Lower leg skin (tissue), 4 donors: ENCODE data around the gene PCMT1. TPM values are rescaled to one million over a fixed set of nuclear protein-coding genes. Genes with fewer than 3 reads are reported as not detected.

Experiments used
- DNase-seq, 2 donors: peaks; one replicate each; pipeline ENCODE4 v3.0.0-alpha.2; 2019; ENCODE audit warnings: low spot score in 2 of 2
- H3K4me3 ChIP-seq: fragments of 200-600 bp; sonication (generic); 2 replicates; pipeline ENCODE4 v1.5.1; 2017; ENCODE audit warnings: mild to moderate bottlenecking, low read depth; ENCODE audit not compliant: poor library complexity, severe bottlenecking
- CTCF ChIP-seq, 3 donors: fragments of 450-650 bp; IDR thresholded peaks; one replicate each; pipeline ENCODE4 v1.5.1; 2016; ENCODE audit warnings: antibody characterized with exemption in 3 of 3, mild to moderate bottlenecking in 3 of 3, moderate library complexity in 2 of 3
- POLR2A ChIP-seq, 2 donors: fragments of 450-650 bp; IDR thresholded peaks; one replicate each; pipeline ENCODE4 v1.6.1; 2016 to 2017; ENCODE audit warnings: antibody characterized with exemption in 2 of 2, mild to moderate bottlenecking in 1 of 2, moderate library complexity in 1 of 2
- WGBS, 2 donors: methylation state at CpG; one replicate each; pipeline ENCODE4 v1.1.5; 2018; 5-methylcytosine and 5-hydroxymethylcytosine counted together
- intact Hi-C: fragments of 100-400 bp; cut with DNase I; formaldehyde crosslinking; loops from one replicate; pipeline ENCODE4 v1.15.0; 2023; ENCODE audit warnings: low total_unique reads
- total RNA-seq, 4 donors: library from RNA; depleted of rRNA; stranded (reverse); fragments of >200 nt; gene quantifications; one replicate each; pipeline ENCODE4 v1.1.0, GENCODE V29; 2016

PCMT1 gene
- total RNA-seq, 4 donors from 2014 or later: 68.4 to 93.5 (median 78.3) TPM

GRCh38 chr6:149855040-149855654 lies 105.6 kb downstream of the PCMT1 start:
- no peak for DNase-seq
- intact Hi-C loops: no loop called here
- no peak overlapping the region for H3K4me3 ChIP-seq
- TF ChIP-seq POLR2A (IDR thresholded peaks at IDR 0.05): no peak
- no peak for TF ChIP-seq CTCF (IDR thresholded peaks at IDR 0.05)
- 73 to 74% methylated on average over 5 of the region's 5 CpGs for WGBS, 2 donors

- TF ChIP-seq CTCF (IDR thresholded peaks at IDR 0.05) (no peak), POLR2A (IDR thresholded peaks at IDR 0.05) (no peak)
- H3K4me3 ChIP-seq: no peak overlapping the region
- WGBS, 2 donors: 54 to 55% methylated on average over 2 of the region's 2 CpGs
- intact Hi-C loops: no loop called here
- DNase-seq: no peak
Measured at GRCh38 chr6:149855741-149856140, 106.2 kb downstream of the PCMT1 start.

- 91% methylated on average over 10 of the region's 10 CpGs for WGBS, 2 donors
- TF ChIP-seq CTCF (IDR thresholded peaks at IDR 0.05) (no peak), POLR2A (IDR thresholded peaks at IDR 0.05) (no peak)
- no peak overlapping the region for H3K4me3 ChIP-seq
- no peak for DNase-seq
- intact Hi-C loops: no loop called here
Measured at GRCh38 chr6:149856256-149856994, 106.9 kb downstream of the PCMT1 start.

- intact Hi-C loops: no loop called here
Measured at GRCh38 chr6:149857541-149857940, 108.0 kb downstream of the PCMT1 start.

GRCh38 chr6:149859368-149859767 lies 109.8 kb downstream of the PCMT1 start:
- DNase-seq: no peak
- intact Hi-C loops: no loop called here
- WGBS, 2 donors: 53 to 68% methylated on average over 7 of the region's 7 CpGs

More at GRCh38 chr6:149857541-149857940, 108.0 kb downstream of the PCMT1 start:
- TF ChIP-seq POLR2A (IDR thresholded peaks at IDR 0.05) (no peak), CTCF (IDR thresholded peaks at IDR 0.05) (no peak)
- no peak overlapping the region for H3K4me3 ChIP-seq
- WGBS, 2 donors: 59 to 63% methylated on average over 5 of the region's 5 CpGs
- DNase-seq: no peak

More at GRCh38 chr6:149859368-149859767, 109.8 kb downstream of the PCMT1 start:
- H3K4me3 ChIP-seq: no peak overlapping the region
- TF ChIP-seq POLR2A (IDR thresholded peaks at IDR 0.05) (no peak), CTCF (IDR thresholded peaks at IDR 0.05) (no peak)
